Ovary (tissue), 3 donors: Measurements from ENCODE around the gene UBN2.

Experiments
- EP300 ChIP-seq: sonication (generic); formaldehyde crosslinking; IDR thresholded peaks from one replicate; pipeline ENCODE4 v1.6.1; 2017; ENCODE audit warnings: antibody characterized with exemption
- POLR2A ChIP-seq: fragments of 450-650 bp; IDR thresholded peaks from one replicate; pipeline ENCODE4 v1.6.1; 2017; ENCODE audit warnings: antibody characterized with exemption, mild to moderate bottlenecking, moderate library complexity
- TF ChIP-seq, protein P1 (sequence below), 3 donors: fragments of 450-650 bp in 2 of 3; fragments of 200-600 bp in 1 of 3; IDR thresholded peaks; one replicate each; pipeline versions ENCODE4 v1.5.1 to v1.8.0; 2016 to 2022; ENCODE audit warnings: antibody characterized with exemption in 3 of 3, mild to moderate bottlenecking in 1 of 3
- donor health status: DM: no; HTN: no; CAD: no.

DNA sequence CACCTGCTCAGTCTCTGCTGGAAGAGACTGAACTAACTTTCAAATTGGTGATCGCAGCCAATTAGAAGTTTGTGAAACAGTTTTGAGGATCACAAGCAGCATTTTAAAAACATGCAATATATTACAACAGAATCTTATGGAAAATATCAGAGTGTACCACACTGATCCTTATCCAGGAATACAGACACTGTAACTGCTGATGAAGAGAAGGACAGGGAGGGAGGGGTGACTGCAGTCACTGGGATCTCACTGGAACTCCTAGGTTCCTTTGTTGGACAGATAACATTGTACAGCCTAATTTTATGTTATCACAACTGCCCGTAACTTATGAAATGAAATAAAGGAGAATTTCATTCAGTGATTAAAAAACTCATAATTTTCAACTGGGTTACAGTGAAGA is 6.8 kb upstream of the UBN2 start:
- TF ChIP-seq, protein P1, sequence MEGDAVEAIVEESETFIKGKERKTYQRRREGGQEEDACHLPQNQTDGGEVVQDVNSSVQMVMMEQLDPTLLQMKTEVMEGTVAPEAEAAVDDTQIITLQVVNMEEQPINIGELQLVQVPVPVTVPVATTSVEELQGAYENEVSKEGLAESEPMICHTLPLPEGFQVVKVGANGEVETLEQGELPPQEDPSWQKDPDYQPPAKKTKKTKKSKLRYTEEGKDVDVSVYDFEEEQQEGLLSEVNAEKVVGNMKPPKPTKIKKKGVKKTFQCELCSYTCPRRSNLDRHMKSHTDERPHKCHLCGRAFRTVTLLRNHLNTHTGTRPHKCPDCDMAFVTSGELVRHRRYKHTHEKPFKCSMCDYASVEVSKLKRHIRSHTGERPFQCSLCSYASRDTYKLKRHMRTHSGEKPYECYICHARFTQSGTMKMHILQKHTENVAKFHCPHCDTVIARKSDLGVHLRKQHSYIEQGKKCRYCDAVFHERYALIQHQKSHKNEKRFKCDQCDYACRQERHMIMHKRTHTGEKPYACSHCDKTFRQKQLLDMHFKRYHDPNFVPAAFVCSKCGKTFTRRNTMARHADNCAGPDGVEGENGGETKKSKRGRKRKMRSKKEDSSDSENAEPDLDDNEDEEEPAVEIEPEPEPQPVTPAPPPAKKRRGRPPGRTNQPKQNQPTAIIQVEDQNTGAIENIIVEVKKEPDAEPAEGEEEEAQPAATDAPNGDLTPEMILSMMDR (IDR thresholded peaks at IDR 0.05): no peak
- TF ChIP-seq POLR2A: no peak
- TF ChIP-seq EP300: no peak
